GM23338 (cell line): ENCODE data around the gene EPHA10. TPM values are rescaled to one million over a fixed set of nuclear protein-coding genes. Genes with fewer than 3 reads are reported as not detected.

Experiments used
- ATAC-seq: fragments of 200-7000 bp; cut with Tn5 transposase; 3 replicates; pipeline ENCODE4 v1.9.1; 2020
- DNase-seq: peaks from one replicate; pipeline ENCODE4 v3.0.0-alpha.2; 2015; ENCODE audit warnings: low spot score
- H2AFZ ChIP-seq: fragments of 200-600 bp; sonication (generic); 2 replicates; pipeline ENCODE4 v1.8.0; 2016; ENCODE audit warnings: antibody characterized with exemption, mild to moderate bottlenecking, moderate library complexity
- H3F3A ChIP-seq: fragments of 200-600 bp; sonication (generic); replicated peaks from 2 replicates; pipeline ENCODE4 v1.8.0; 2017; ENCODE audit warnings: antibody characterized with exemption, mixed run types, low read depth
- H3K27ac ChIP-seq: fragments of 200-600 bp; sonication (generic); 2 replicates; pipeline ENCODE4 v1.6.1; 2016; ENCODE audit warnings: low read depth
- H3K27me3 ChIP-seq: fragments of 200-600 bp; sonication (generic); 2 replicates; pipeline ENCODE4 v1.8.0; 2016; ENCODE audit warnings: mild to moderate bottlenecking, mixed run types, moderate library complexity; ENCODE audit not compliant: insufficient read depth
- H3K36me3 ChIP-seq: fragments of 200-600 bp; sonication (generic); 2 replicates; pipeline ENCODE4 v1.8.0; 2016; ENCODE audit warnings: mild to moderate bottlenecking; ENCODE audit not compliant: insufficient read depth
- H3K4me1 ChIP-seq: fragments of 200-600 bp; sonication (generic); 2 replicates; pipeline ENCODE4 v1.8.0; 2016; ENCODE audit warnings: mild to moderate bottlenecking, moderate library complexity; ENCODE audit not compliant: insufficient read depth
- H3K4me2 ChIP-seq: fragments of 200-600 bp; sonication (generic); 2 replicates; pipeline ENCODE4 v1.7.1; 2017; ENCODE audit warnings: mixed run types
- H3K4me3 ChIP-seq: fragments of 200-600 bp; sonication (generic); 2 replicates; pipeline ENCODE4 v1.6.1; 2016; ENCODE audit warnings: mixed run types
- H3K79me2 ChIP-seq: fragments of 200-600 bp; sonication (generic); replicated peaks from 2 replicates; pipeline ENCODE4 v1.8.0; 2017; ENCODE audit warnings: mild to moderate bottlenecking; ENCODE audit not compliant: insufficient read depth
- H3K9me2 ChIP-seq: fragments of 200-600 bp; sonication (generic); 2 replicates; pipeline ENCODE4 v1.8.0; 2017; ENCODE audit not compliant: insufficient read depth
- H4K20me1 ChIP-seq: fragments of 200-600 bp; sonication (generic); replicated peaks from 2 replicates; pipeline ENCODE4 v1.8.0; 2017; ENCODE audit warnings: mild to moderate bottlenecking; ENCODE audit not compliant: insufficient read depth
- H3K27ac Mint-ChIP-seq: 2 replicates; pipeline ENCODE4 v1.8.0; 2020; ENCODE audit warnings: inconsistent platforms, mild to moderate bottlenecking, moderate library complexity, mixed read lengths
- H3K27me3 Mint-ChIP-seq: 3 replicates; pipeline ENCODE4 v1.8.0; 2022; ENCODE audit warnings: low read depth, mild to moderate bottlenecking, moderate library complexity, mixed read lengths, inconsistent platforms; ENCODE audit not compliant: insufficient read depth, poor library complexity
- H3K36me3 Mint-ChIP-seq: 3 replicates; pipeline ENCODE4 v1.8.0; 2021; ENCODE audit warnings: low read depth, mild to moderate bottlenecking, inconsistent platforms, moderate library complexity, mixed read lengths
- H3K4me1 Mint-ChIP-seq: 3 replicates; pipeline ENCODE4 v1.8.0; 2020; ENCODE audit warnings: mild to moderate bottlenecking, inconsistent platforms, mixed read lengths
- H3K4me3 Mint-ChIP-seq: 3 replicates; pipeline ENCODE4 v1.8.0; 2021; ENCODE audit warnings: moderate library complexity, mild to moderate bottlenecking, inconsistent platforms, mixed read lengths
- H3K9me3 Mint-ChIP-seq: 3 replicates; pipeline ENCODE4 v1.8.0; 2020; ENCODE audit warnings: moderate library complexity, mild to moderate bottlenecking, inconsistent platforms, mixed read lengths
- CREB1 ChIP-seq: fragments of 250-450 bp; sonication (Bioruptor Pico); IDR thresholded peaks from 2 replicates; pipeline ENCODE4 v1.5.0; 2020; ENCODE audit warnings: low read depth, mild to moderate bottlenecking, moderate library complexity
- CTCF ChIP-seq, 2 experiments: fragments of 200-600 bp in 1 of 2; sonication (generic) in 1 of 2; conservative IDR thresholded peaks; 2 replicates each; pipeline versions ENCODE4 v1.5.1 to v1.6.1; 2016 to 2017; ENCODE audit warnings: antibody characterized with exemption in 2 of 2, low read depth in 2 of 2, mild to moderate bottlenecking in 2 of 2, moderate library complexity in 1 of 2
- EZH2 ChIP-seq: fragments of 200-600 bp; sonication (generic); IDR thresholded peaks from one replicate; pipeline ENCODE4 v1.8.0; 2017; ENCODE audit warnings: antibody characterized with exemption, mild to moderate bottlenecking, low read depth; ENCODE audit not compliant: unreplicated experiment
- EZH2phosphoT487 ChIP-seq: fragments of 200-600 bp; sonication (generic); IDR thresholded peaks from one replicate; pipeline ENCODE4 v1.8.1; 2018; ENCODE audit warnings: antibody characterized with exemption; ENCODE audit not compliant: unreplicated experiment
- NANOG ChIP-seq: IDR thresholded peaks from 2 replicates; pipeline ENCODE4 v1.6.1; 2016; ENCODE audit warnings: antibody characterized with exemption, borderline replicate concordance
- POLR2AphosphoS5 ChIP-seq: IDR thresholded peaks from 2 replicates; pipeline ENCODE4 v1.6.1; 2016; ENCODE audit warnings: antibody characterized with exemption, low read depth
- STAT1 ChIP-seq: IDR thresholded peaks from one replicate; pipeline ENCODE4 v1.6.1; 2016; ENCODE audit warnings: antibody characterized with exemption; ENCODE audit not compliant: unreplicated experiment
- ZNF114 ChIP-seq: fragments of 250-450 bp; sonication (Bioruptor Pico); IDR thresholded peaks from 2 replicates; pipeline ENCODE4 v1.5.0; 2020; ENCODE audit warnings: mild to moderate bottlenecking, moderate library complexity
- ZNF331 ChIP-seq: fragments of 250-450 bp; sonication (Bioruptor Pico); IDR thresholded peaks from 2 replicates; pipeline ENCODE4 v1.5.0; 2020; ENCODE audit warnings: low read depth, mild to moderate bottlenecking, moderate library complexity
- ZNF462 ChIP-seq: fragments of 250-450 bp; sonication (Bioruptor Pico); IDR thresholded peaks from 2 replicates; pipeline ENCODE4 v1.5.0; 2020; ENCODE audit warnings: mild to moderate bottlenecking, moderate library complexity
- polyA plus RNA-seq: library from polyadenylated mRNA; unstranded; fragments of >200 nt; fragmentation: Nextera tagmentation; extraction: Ambion mirVana; gene quantifications from 2 replicates; pipeline ENCODE4 v1.2.1, GENCODE V29; 2016
- total RNA-seq: library from RNA; depleted of rRNA; stranded (reverse); fragments of >200 nt; shearing (Covaris generic); gene quantifications from 2 replicates; pipeline ENCODE4 v1.2.3, GENCODE V29; 2014
- TF ChIP-seq, protein P1 (sequence below): IDR thresholded peaks from 2 replicates; pipeline ENCODE4 v1.6.1; 2016; ENCODE audit warnings: antibody characterized with exemption
- TF ChIP-seq, protein P2 (sequence below): IDR thresholded peaks from one replicate; pipeline ENCODE4 v1.6.1; 2018; ENCODE audit warnings: antibody characterized with exemption; ENCODE audit not compliant: unreplicated experiment

Gene EPHA10
- total and polyA plus RNA-seq, 2 experiments from 2014 or later = 0.76 to 2.4 TPM

GRCh38 chr1:37748565-37748964 is 16.4 kb downstream of the EPHA10 start (continued):
- no peak for TF ChIP-seq ZNF114
- TF ChIP-seq, protein P1, sequence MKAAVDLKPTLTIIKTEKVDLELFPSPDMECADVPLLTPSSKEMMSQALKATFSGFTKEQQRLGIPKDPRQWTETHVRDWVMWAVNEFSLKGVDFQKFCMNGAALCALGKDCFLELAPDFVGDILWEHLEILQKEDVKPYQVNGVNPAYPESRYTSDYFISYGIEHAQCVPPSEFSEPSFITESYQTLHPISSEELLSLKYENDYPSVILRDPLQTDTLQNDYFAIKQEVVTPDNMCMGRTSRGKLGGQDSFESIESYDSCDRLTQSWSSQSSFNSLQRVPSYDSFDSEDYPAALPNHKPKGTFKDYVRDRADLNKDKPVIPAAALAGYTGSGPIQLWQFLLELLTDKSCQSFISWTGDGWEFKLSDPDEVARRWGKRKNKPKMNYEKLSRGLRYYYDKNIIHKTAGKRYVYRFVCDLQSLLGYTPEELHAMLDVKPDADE = no peak

DNA sequence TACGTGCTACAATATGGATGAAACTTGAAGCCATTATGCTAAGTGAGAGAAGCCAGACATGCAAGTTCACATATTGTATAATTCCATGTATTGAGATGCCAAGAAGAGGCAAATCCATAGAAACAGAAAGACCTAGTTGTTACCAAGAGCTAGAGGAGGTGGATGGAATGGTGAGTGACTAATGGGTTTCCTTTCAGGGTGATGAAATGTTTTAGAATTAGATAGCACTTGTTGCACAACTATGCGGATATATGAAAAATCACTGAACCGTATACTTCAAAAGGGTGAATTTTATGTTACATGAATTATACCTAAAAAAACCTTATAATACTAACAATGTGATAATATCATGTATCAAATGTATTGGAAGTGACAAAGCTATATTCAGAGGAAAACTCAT is 18.1 kb downstream of the EPHA10 start:
- Histone ChIP-seq H3K4me3 (no peak overlapping the region), H3K4me2 (no peak overlapping the region), H3K79me2 (no peaks in the 10 kb centered on the region), H3K9me2 (no peaks in the 10 kb centered on the region), H2AFZ (no peak overlapping the region), H3F3A (peaks cover 2% of the 10 kb centered on the region; the same call in 1 of the 2 replicates), H3K4me1 (no peaks in the 10 kb centered on the region), H3K27ac (no peak overlapping the region), H3K27me3 (peaks cover 23% of the 10 kb centered on the region), H3K36me3 (no peaks in the 10 kb centered on the region), H4K20me1 (0 out of 2 replicates have a peak, but pooled peaks cover 4% of the 10 kb centered on the region)
- H3K27me3 Mint-ChIP-seq = peaks cover 13% of the 10 kb centered on the region
- DNase-seq (no peak), ATAC-seq (no peak)
- H3K4me1 Mint-ChIP-seq = no peaks in the 10 kb centered on the region
- no peaks in the 10 kb centered on the region for H3K36me3 Mint-ChIP-seq
- no peak overlapping the region for H3K4me3 Mint-ChIP-seq
- no peak overlapping the region for H3K27ac Mint-ChIP-seq
- peaks cover 4% of the 10 kb centered on the region; the same call in 2 of the 3 replicates for H3K9me3 Mint-ChIP-seq
- TF ChIP-seq POLR2AphosphoS5 = no peak
- TF ChIP-seq, protein P1 = no peak
- TF ChIP-seq, protein P2, sequence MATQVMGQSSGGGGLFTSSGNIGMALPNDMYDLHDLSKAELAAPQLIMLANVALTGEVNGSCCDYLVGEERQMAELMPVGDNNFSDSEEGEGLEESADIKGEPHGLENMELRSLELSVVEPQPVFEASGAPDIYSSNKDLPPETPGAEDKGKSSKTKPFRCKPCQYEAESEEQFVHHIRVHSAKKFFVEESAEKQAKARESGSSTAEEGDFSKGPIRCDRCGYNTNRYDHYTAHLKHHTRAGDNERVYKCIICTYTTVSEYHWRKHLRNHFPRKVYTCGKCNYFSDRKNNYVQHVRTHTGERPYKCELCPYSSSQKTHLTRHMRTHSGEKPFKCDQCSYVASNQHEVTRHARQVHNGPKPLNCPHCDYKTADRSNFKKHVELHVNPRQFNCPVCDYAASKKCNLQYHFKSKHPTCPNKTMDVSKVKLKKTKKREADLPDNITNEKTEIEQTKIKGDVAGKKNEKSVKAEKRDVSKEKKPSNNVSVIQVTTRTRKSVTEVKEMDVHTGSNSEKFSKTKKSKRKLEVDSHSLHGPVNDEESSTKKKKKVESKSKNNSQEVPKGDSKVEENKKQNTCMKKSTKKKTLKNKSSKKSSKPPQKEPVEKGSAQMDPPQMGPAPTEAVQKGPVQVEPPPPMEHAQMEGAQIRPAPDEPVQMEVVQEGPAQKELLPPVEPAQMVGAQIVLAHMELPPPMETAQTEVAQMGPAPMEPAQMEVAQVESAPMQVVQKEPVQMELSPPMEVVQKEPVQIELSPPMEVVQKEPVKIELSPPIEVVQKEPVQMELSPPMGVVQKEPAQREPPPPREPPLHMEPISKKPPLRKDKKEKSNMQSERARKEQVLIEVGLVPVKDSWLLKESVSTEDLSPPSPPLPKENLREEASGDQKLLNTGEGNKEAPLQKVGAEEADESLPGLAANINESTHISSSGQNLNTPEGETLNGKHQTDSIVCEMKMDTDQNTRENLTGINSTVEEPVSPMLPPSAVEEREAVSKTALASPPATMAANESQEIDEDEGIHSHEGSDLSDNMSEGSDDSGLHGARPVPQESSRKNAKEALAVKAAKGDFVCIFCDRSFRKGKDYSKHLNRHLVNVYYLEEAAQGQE = no peak
- no peak for TF ChIP-seq ZNF462
- TF ChIP-seq ZNF114 = no peak
- TF ChIP-seq ZNF331 (CRISPR knock-in tag) = no peak
- TF ChIP-seq EZH2 = no peak
- no peak for TF ChIP-seq STAT1
- no peak for TF ChIP-seq NANOG
- TF ChIP-seq CTCF (conservative IDR thresholded peaks at IDR 0.05; ENCODE audit: low read depth in 2 of 2) = no peak
- no peak for TF ChIP-seq EZH2phosphoT487
- no peak for TF ChIP-seq CREB1
